HepG2 (cell line): ENCODE measurements around the gene SNAPC3. TPM values are rescaled to one million over a fixed set of nuclear protein-coding genes. Genes with fewer than 3 reads are reported as not detected.

Experiments used
- CCAR2 ChIP-seq: fragments of 200-400 bp; formaldehyde crosslinking; optimal IDR thresholded peaks from 2 replicates; pipeline ENCODE3; 2018; ENCODE audit warnings: low read depth, mild to moderate bottlenecking, low read length, moderate library complexity
- CCDC6 ChIP-seq: sonication (generic); formaldehyde crosslinking; IDR thresholded peaks from 2 replicates; pipeline ENCODE4 v1.8.1; 2022; ENCODE audit warnings: mild to moderate bottlenecking, missing genetic modification reagents, moderate library complexity
- DMTF1 ChIP-seq: sonication (generic); formaldehyde crosslinking; IDR thresholded peaks from 2 replicates; pipeline ENCODE4 v1.4.0; 2020; ENCODE audit warnings: mild to moderate bottlenecking, missing genetic modification reagents
- HMG20A ChIP-seq: IDR thresholded peaks from 2 replicates; pipeline ENCODE4 v1.6.1; 2016; ENCODE audit warnings: borderline replicate concordance
- HMG20B ChIP-seq: conservative IDR thresholded peaks from 2 replicates; pipeline ENCODE4 v1.6.1; 2016; ENCODE audit warnings: missing genetic modification reagents, missing compliant biosample characterization
- HMGA1 ChIP-seq: sonication (generic); formaldehyde crosslinking; conservative IDR thresholded peaks from 2 replicates; pipeline ENCODE4 v1.4.0; 2020; ENCODE audit warnings: missing genetic modification reagents
- HOMEZ ChIP-seq: IDR thresholded peaks from 2 replicates; pipeline ENCODE4 v1.6.1; 2016; ENCODE audit warnings: low read depth
- KLF9 ChIP-seq: IDR thresholded peaks from 2 replicates; pipeline ENCODE4 v1.6.1; 2016; ENCODE audit warnings: low read depth
- MED13 ChIP-seq: sonication (generic); formaldehyde crosslinking; IDR thresholded peaks from 2 replicates; pipeline ENCODE4 v1.5.0; 2020; ENCODE audit warnings: missing genetic modification reagents
- MNT ChIP-seq: fragments of 450-650 bp; IDR thresholded peaks from 2 replicates; pipeline ENCODE4 v1.6.1; 2016
- MTF2 ChIP-seq: sonication (generic); formaldehyde crosslinking; IDR thresholded peaks from 2 replicates; pipeline ENCODE4 v1.5.0; 2020; ENCODE audit warnings: missing genetic modification reagents, borderline replicate concordance
- NFYB ChIP-seq: sonication (generic); formaldehyde crosslinking; IDR thresholded peaks from 2 replicates; pipeline ENCODE4 v1.4.0; 2020; ENCODE audit warnings: missing genetic modification reagents
- NR2F6 ChIP-seq, 2 experiments: IDR thresholded peaks; 2 replicates each; pipeline ENCODE4 v1.6.1; 2016; ENCODE audit warnings: antibody characterized with exemption in 1 of 2, mild to moderate bottlenecking in 1 of 2
- SP1 ChIP-seq, 2 experiments: fragments of 450-650 bp in 1 of 2; sonication (generic) in 1 of 2; formaldehyde crosslinking in 1 of 2; IDR thresholded peaks; 2 replicates each; pipeline versions ENCODE4 v1.4.0 to v1.6.1; 2016 to 2020; ENCODE audit warnings: missing genetic modification reagents in 1 of 2
- ZFYVE20 ChIP-seq: sonication (generic); formaldehyde crosslinking; IDR thresholded peaks from 2 replicates; pipeline ENCODE4 v1.8.0; 2023; ENCODE audit warnings: low read depth, mild to moderate bottlenecking, moderate library complexity, missing genetic modification reagents, borderline replicate concordance
- ZNF24 ChIP-seq: fragments of 450-650 bp; IDR thresholded peaks from 2 replicates; pipeline ENCODE4 v1.6.1; 2017; ENCODE audit warnings: antibody characterized with exemption, mild to moderate bottlenecking
- ZNF251 ChIP-seq: sonication (generic); formaldehyde crosslinking; IDR thresholded peaks from 2 replicates; pipeline ENCODE4 v1.9.0; 2021; ENCODE audit warnings: mild to moderate bottlenecking, missing genetic modification reagents
- ZNF337 ChIP-seq: sonication (generic); formaldehyde crosslinking; IDR thresholded peaks from 2 replicates; pipeline ENCODE4 v1.5.1; 2020; ENCODE audit warnings: missing genetic modification reagents, low read depth, mild to moderate bottlenecking, borderline replicate concordance
- ZNF44 ChIP-seq: sonication (generic); formaldehyde crosslinking; IDR thresholded peaks from 2 replicates; pipeline ENCODE4 v1.5.1; 2020; ENCODE audit warnings: mild to moderate bottlenecking, missing genetic modification reagents
- ZNF557 ChIP-seq: sonication (generic); formaldehyde crosslinking; IDR thresholded peaks from 2 replicates; pipeline ENCODE4 v1.4.0; 2020; ENCODE audit warnings: missing genetic modification reagents
- ZNF563 ChIP-seq: sonication (generic); formaldehyde crosslinking; IDR thresholded peaks from 2 replicates; pipeline ENCODE4 v1.8.0; 2022; ENCODE audit warnings: mild to moderate bottlenecking, moderate library complexity, missing genetic modification reagents
- ZNF576 ChIP-seq: sonication (generic); formaldehyde crosslinking; IDR thresholded peaks from 2 replicates; pipeline ENCODE4 v1.4.0; 2020; ENCODE audit warnings: mild to moderate bottlenecking, missing genetic modification reagents
- ZNF629 ChIP-seq: sonication (generic); formaldehyde crosslinking; conservative IDR thresholded peaks from 2 replicates; pipeline ENCODE4 v1.5.0; 2020; ENCODE audit warnings: missing genetic modification reagents
- polyA plus RNA-seq, 8 experiments: library from polyadenylated mRNA; depleted of rRNA in 3 of 8; stranded (reverse) in 7 of 8; unstranded in 1 of 8; fragments of >200 nt; fragmentation: Illumina TruSeq in 4 of 8; extraction: Trizol in 4 of 8; gene quantifications; 2 replicates each; pipeline versions ENCODE4 v1.2.1 to v1.2.3, GENCODE V29; 2011 to 2016; ENCODE audit warnings: low read depth in 4 of 8, missing spikeins in 1 of 8, mixed read lengths in 1 of 8; ENCODE audit not compliant: insufficient read depth in 1 of 8
- total RNA-seq, 5 experiments: library from RNA; depleted of rRNA; stranded (reverse); fragments of >200 nt; fragmentation: Illumina TruSeq; extraction: Trizol; gene quantifications; 2 replicates each; pipeline ENCODE4 v1.2.3, GENCODE V29; 2016; ENCODE audit warnings: low read depth in 1 of 5
- TF ChIP-seq, protein P1 (sequence below): sonication (generic); formaldehyde crosslinking; IDR thresholded peaks from 2 replicates; pipeline ENCODE4 v1.4.0; 2020; ENCODE audit warnings: missing genetic modification reagents

SNAPC3 gene
- total and polyA plus RNA-seq, 2 of the 13 experiments (the other 11 are each of a cell fraction or from before 2014, with no cell fraction given): 25.6 to 26.0 TPM

DNA sequence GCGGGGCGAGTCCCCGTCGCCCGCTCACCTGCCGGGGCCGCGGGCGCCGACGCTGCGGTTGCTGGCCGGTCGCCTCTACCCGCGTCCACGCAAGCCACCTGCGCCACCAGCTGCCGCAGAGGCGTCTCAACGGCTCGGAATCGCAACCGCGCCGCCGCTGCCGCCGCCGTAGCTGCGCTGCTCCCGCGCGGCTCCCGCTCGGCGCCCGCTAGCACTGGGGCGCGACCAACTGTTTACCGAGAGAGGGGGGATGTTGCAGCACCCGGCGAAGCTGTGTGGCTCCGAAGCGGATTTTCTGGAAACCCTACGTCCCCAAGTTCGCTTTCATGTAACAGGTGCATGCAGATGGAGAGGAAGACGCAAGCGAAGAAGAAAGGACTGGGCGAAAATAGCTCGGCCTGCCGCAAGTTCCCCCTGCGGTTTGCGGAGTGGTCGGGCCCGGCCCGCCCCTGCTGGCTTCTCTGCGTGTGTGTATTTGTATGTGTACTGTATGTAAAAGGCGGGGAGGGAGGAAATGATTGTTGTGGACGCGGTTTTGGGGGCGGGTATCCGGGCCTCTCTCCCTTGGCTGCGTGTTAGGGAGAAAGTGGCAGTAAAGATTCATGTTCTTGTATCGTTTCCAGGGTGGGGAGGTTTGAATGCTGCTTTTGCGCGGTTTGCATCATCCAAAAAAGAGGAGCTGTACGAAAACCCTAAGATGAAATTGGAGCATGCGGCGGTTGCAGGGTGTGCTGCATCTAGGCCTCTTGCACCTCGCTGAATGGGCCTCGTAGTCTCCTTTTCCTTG lies 88.3 kb downstream of the SNAPC3 start, which contains the start of gene PSIP1 (continued):
- TF ChIP-seq HMG20A (CRISPR knock-in tag) (no peak), KLF9 (CRISPR knock-in tag) (no peak), CCDC6 (CRISPR knock-in tag) (peak; percentile 71; the same call in 1 of the 2 replicates), ZNF557 (CRISPR knock-in tag) (no peak), HMG20B (no peak), ZNF24 (no peak), ZNF337 (CRISPR knock-in tag) (no peak), ZNF629 (CRISPR knock-in tag) (no peak), NFYB (CRISPR knock-in tag) (no peak), ZNF563 (CRISPR knock-in tag) (peak; percentile 98), ZFYVE20 (CRISPR knock-in tag) (no peak), ZNF251 (CRISPR knock-in tag) (no peak), ZNF44 (CRISPR knock-in tag) (no peak), MED13 (CRISPR knock-in tag) (no peak), HMGA1 (no peak), CCAR2 (no peak), SP1 (IDR thresholded peaks at IDR 0.05) (no peak), SP1 (CRISPR knock-in tag; IDR thresholded peaks at IDR 0.05) (peak; percentile 35; the same call in 1 of the 2 replicates), HOMEZ (CRISPR knock-in tag) (no peak), DMTF1 (CRISPR knock-in tag) (no peak), NR2F6 (IDR thresholded peaks at IDR 0.05) (no peak), NR2F6 (CRISPR knock-in tag; IDR thresholded peaks at IDR 0.05) (no peak), ZNF576 (CRISPR knock-in tag) (no peak), MNT (no peak), MTF2 (CRISPR knock-in tag) (no peak)
- TF ChIP-seq, protein P1, sequence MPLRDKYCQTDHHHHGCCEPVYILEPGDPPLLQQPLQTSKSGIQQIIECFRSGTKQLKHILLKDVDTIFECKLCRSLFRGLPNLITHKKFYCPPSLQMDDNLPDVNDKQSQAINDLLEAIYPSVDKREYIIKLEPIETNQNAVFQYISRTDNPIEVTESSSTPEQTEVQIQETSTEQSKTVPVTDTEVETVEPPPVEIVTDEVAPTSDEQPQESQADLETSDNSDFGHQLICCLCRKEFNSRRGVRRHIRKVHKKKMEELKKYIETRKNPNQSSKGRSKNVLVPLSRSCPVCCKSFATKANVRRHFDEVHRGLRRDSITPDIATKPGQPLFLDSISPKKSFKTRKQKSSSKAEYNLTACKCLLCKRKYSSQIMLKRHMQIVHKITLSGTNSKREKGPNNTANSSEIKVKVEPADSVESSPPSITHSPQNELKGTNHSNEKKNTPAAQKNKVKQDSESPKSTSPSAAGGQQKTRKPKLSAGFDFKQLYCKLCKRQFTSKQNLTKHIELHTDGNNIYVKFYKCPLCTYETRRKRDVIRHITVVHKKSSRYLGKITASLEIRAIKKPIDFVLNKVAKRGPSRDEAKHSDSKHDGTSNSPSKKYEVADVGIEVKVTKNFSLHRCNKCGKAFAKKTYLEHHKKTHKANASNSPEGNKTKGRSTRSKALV: peak; percentile 84
